SK-N-SH (cell line): ENCODE measurements around the gene DRD4. TPM values are rescaled to one million over a fixed set of nuclear protein-coding genes. Genes with fewer than 3 reads are reported as not detected.

ENCODE experiments used
- CTCF ChIA-PET: fragments of 300-600, 350-600 bp; formaldehyde crosslinking; extraction: SDS; loops from one replicate; lab custom pipeline; 2021; lab: Yijun Ruan, JAX
- POLR2A ChIA-PET: fragments of 350-600 bp; sonication (Branson Sonifier 250); formaldehyde crosslinking; extraction: SDS; loops from one replicate; lab custom pipeline; 2020; ENCODE audit warnings: antibody characterized with exemption, inconsistent platforms; lab: Yijun Ruan, JAX
- DNase-seq: peaks from one replicate; pipeline ENCODE4 v3.0.0; 2012
- H2AFZ ChIP-seq: fragments of 200-600 bp; sonication (generic); 2 replicates; pipeline ENCODE4 v1.8.1; 2016; ENCODE audit warnings: antibody characterized with exemption, mild to moderate bottlenecking, low read depth
- H3F3A ChIP-seq: fragments of 200-600 bp; sonication (generic); replicated peaks from 2 replicates; pipeline ENCODE3; 2016; ENCODE audit warnings: antibody characterized with exemption, mild to moderate bottlenecking; ENCODE audit not compliant: insufficient read depth
- H3K27ac ChIP-seq, 2 experiments: fragments of 200-500 bp in 1 of 2; fragments of 200-600 bp in 1 of 2; sonication (Bioruptor generic) in 1 of 2; sonication (generic), shearing (Covaris generic) in 1 of 2; 2 replicates each; pipeline versions ENCODE4 v1.5.1 to v1.6.1; 2014 to 2016; ENCODE audit warnings: low read depth in 2 of 2, inconsistent platforms in 1 of 2, low read length in 1 of 2, mild to moderate bottlenecking in 1 of 2, mixed read lengths in 1 of 2
- H3K27me3 ChIP-seq: fragments of 200-600 bp; sonication (generic), shearing (Covaris generic); 2 replicates; pipeline ENCODE4 v1.6.1; 2016; ENCODE audit warnings: mixed run types; ENCODE audit not compliant: insufficient read depth
- H3K36me3 ChIP-seq, 2 experiments: fragments of 200-500 bp in 1 of 2; fragments of 200-600 bp in 1 of 2; sonication (Bioruptor generic) in 1 of 2; sonication (generic) in 1 of 2; replicated peaks in 1 of 2; 2 replicates each; pipeline versions ENCODE3 to v1.5.1; 2014 to 2016; ENCODE audit warnings: low read length in 1 of 2, mild to moderate bottlenecking in 1 of 2; ENCODE audit not compliant: insufficient read depth in 2 of 2, control insufficient read depth in 1 of 2
- H3K4me1 ChIP-seq, 2 experiments: fragments of 200-500 bp in 1 of 2; fragments of 200-600 bp in 1 of 2; sonication (Bioruptor generic) in 1 of 2; sonication (generic), shearing (Covaris generic) in 1 of 2; 2 replicates each; pipeline versions ENCODE4 v1.5.1 to v1.6.1; 2014 to 2016; ENCODE audit warnings: low read depth in 1 of 2, low read length in 1 of 2, mixed run types in 1 of 2; ENCODE audit not compliant: insufficient read depth in 2 of 2, control insufficient read depth in 1 of 2
- H3K4me2 ChIP-seq: fragments of 200-600 bp; sonication (generic), shearing (Covaris generic); 2 replicates; pipeline ENCODE4 v1.6.1; 2017; ENCODE audit warnings: mixed run types
- H3K4me3 ChIP-seq, 2 experiments: fragments of 200-500 bp in 1 of 2; fragments of 200-600 bp in 1 of 2; sonication (Bioruptor generic) in 1 of 2; sonication (generic), shearing (Covaris generic) in 1 of 2; 2 replicates each; pipeline versions ENCODE4 v1.5.1 to v1.8.1; 2014 to 2016; ENCODE audit warnings: low read depth in 2 of 2, inconsistent platforms in 1 of 2, low read length in 1 of 2, mild to moderate bottlenecking in 1 of 2, mixed read lengths in 1 of 2, moderate library complexity in 1 of 2
- H3K79me2 ChIP-seq: fragments of 200-600 bp; sonication (generic); 2 replicates; pipeline ENCODE4 v1.8.1; 2017; ENCODE audit warnings: mild to moderate bottlenecking; ENCODE audit not compliant: insufficient read depth
- H3K9ac ChIP-seq: fragments of 200-600 bp; sonication (generic); 2 replicates; pipeline ENCODE4 v1.6.1; 2017; ENCODE audit warnings: mixed run types
- H3K9me2 ChIP-seq: fragments of 200-600 bp; sonication (generic); 2 replicates; pipeline ENCODE4 v1.6.1; 2017; ENCODE audit warnings: mixed run types
- H3K9me3 ChIP-seq: fragments of 200-600 bp; sonication (generic); 2 replicates; pipeline ENCODE4 v1.6.1; 2017; ENCODE audit warnings: mixed run types, mild to moderate bottlenecking, moderate library complexity
- H4K20me1 ChIP-seq: fragments of 200-600 bp; sonication (generic); 2 replicates; pipeline ENCODE4 v1.6.1; 2017; ENCODE audit warnings: mild to moderate bottlenecking, mixed run types; ENCODE audit not compliant: insufficient read depth
- CHD2 ChIP-seq: fragments of 150-350 bp; IDR thresholded peaks from 2 replicates; pipeline ENCODE4 v1.6.1; 2018; ENCODE audit warnings: low read length; ENCODE audit not compliant: partially characterized antibody
- CTCF ChIP-seq: fragments of 200-600 bp; sonication (generic); IDR thresholded peaks from 2 replicates; pipeline ENCODE4 v1.6.1; 2017; ENCODE audit warnings: antibody characterized with exemption, mild to moderate bottlenecking, moderate library complexity
- ELF1 ChIP-seq: IDR thresholded peaks from 2 replicates; pipeline ENCODE4 v1.4.0; 2012
- EP300 ChIP-seq, 2 experiments: IDR thresholded peaks; 2 replicates each; pipeline versions ENCODE4 v1.4.0 to v1.6.1; 2012; ENCODE audit warnings: borderline replicate concordance in 1 of 2, low read depth in 1 of 2, low read length in 1 of 2
- EZH2phosphoT487 ChIP-seq: fragments of 200-600 bp; sonication (generic); IDR thresholded peaks from 2 replicates; pipeline ENCODE4 v1.6.1; 2017; ENCODE audit warnings: low read depth, mixed run types, mild to moderate bottlenecking, antibody characterized with exemption, moderate library complexity, borderline replicate concordance
- FOSL2 ChIP-seq: IDR thresholded peaks from 2 replicates; pipeline ENCODE4 v1.4.0; 2012; ENCODE audit warnings: low read depth, mild to moderate bottlenecking, moderate library complexity, borderline replicate concordance
- FOXJ3 ChIP-seq: sonication (generic); formaldehyde crosslinking; IDR thresholded peaks from 2 replicates; pipeline ENCODE4 v1.5.1; 2020; ENCODE audit warnings: mild to moderate bottlenecking, missing genetic modification reagents
- GABPA ChIP-seq: IDR thresholded peaks from 2 replicates; pipeline ENCODE4 v1.4.0; 2012; ENCODE audit warnings: low read depth, mild to moderate bottlenecking
- GATA2 ChIP-seq: sonication (generic); formaldehyde crosslinking; IDR thresholded peaks from 2 replicates; pipeline ENCODE4 v1.5.0; 2020; ENCODE audit warnings: mild to moderate bottlenecking, missing genetic modification reagents
- JUND ChIP-seq: IDR thresholded peaks from 2 replicates; pipeline ENCODE4 v1.4.0; 2012
- MAX ChIP-seq: IDR thresholded peaks from 2 replicates; pipeline ENCODE4 v1.4.0; 2012; ENCODE audit warnings: low read depth
- MEF2A ChIP-seq: IDR thresholded peaks from 2 replicates; pipeline ENCODE4 v1.4.0; 2012; ENCODE audit warnings: low read depth, borderline replicate concordance
- MXI1 ChIP-seq: IDR thresholded peaks from 2 replicates; pipeline ENCODE4 v1.6.1; 2012; ENCODE audit warnings: mild to moderate bottlenecking, low read depth, low read length, improper control_type of control experiment
- NFIC ChIP-seq: IDR thresholded peaks from 2 replicates; pipeline ENCODE4 v1.4.0; 2012; ENCODE audit warnings: borderline replicate concordance
- NRF1 ChIP-seq: IDR thresholded peaks from 2 replicates; pipeline ENCODE4 v1.6.1; 2012; ENCODE audit warnings: low read depth, mild to moderate bottlenecking, low read length
- RCOR1 ChIP-seq: fragments of 150-350 bp; IDR thresholded peaks from 2 replicates; pipeline ENCODE4 v1.6.1; 2017; ENCODE audit warnings: antibody characterized with exemption, low read length
- RFX5 ChIP-seq: IDR thresholded peaks from 2 replicates; pipeline ENCODE4 v1.6.1; 2012; ENCODE audit warnings: mild to moderate bottlenecking, improper control_type of control experiment, low read length
- TAF1 ChIP-seq: IDR thresholded peaks from 2 replicates; pipeline ENCODE4 v1.6.1; 2012; ENCODE audit warnings: low read depth, mild to moderate bottlenecking, low read length, moderate library complexity, borderline replicate concordance
- TCF12 ChIP-seq: IDR thresholded peaks from 2 replicates; pipeline ENCODE4 v1.4.0; 2012
- TEAD4 ChIP-seq: IDR thresholded peaks from 2 replicates; pipeline ENCODE4 v1.4.0; 2012; ENCODE audit warnings: mild to moderate bottlenecking, borderline replicate concordance; ENCODE audit not compliant: insufficient read depth
- USF2 ChIP-seq: fragments of 150-350 bp; IDR thresholded peaks from 2 replicates; pipeline ENCODE4 v1.6.1; 2017; ENCODE audit warnings: antibody characterized with exemption, low read length, low read depth, borderline replicate concordance
- YY1 ChIP-seq: IDR thresholded peaks from 2 replicates; pipeline ENCODE4 v1.4.0; 2012; ENCODE audit warnings: low read depth, mild to moderate bottlenecking
- WGBS: methylation state at CpG from one replicate; pipeline ENCODE4 v1.1.6; 2017; ENCODE audit warnings: low lambda C conversion rate; 5-methylcytosine and 5-hydroxymethylcytosine counted together
- polyA plus RNA-seq, 3 experiments: library from polyadenylated mRNA; depleted of rRNA; stranded (reverse); fragments of >200 nt; gene quantifications; 2 replicates each; pipeline ENCODE4 v1.2.3, GENCODE V29; 2012

DRD4 gene
- polyA plus RNA-seq, 1 of the 3 experiments (the other 2 are of a cell fraction): not detected

GRCh38 chr11:628056-628455, 9.0 kb upstream of the DRD4 start:
- H3K9ac ChIP-seq: no peak overlapping the region
- ChIA-PET CTCF (interaction anchor here (0.6 kb wide), 1 partner anchor 20 kb away, joined by 3 read pairs; no protein-coding TSS in a partner anchor), POLR2A (no interaction called here)
- H3K79me2 ChIP-seq: no peaks in the 10 kb centered on the region; the same call in 1 of the 2 replicates
- no peaks in the 10 kb centered on the region for H3K9me3 ChIP-seq
- H3F3A ChIP-seq: peaks cover 21% of the 10 kb centered on the region
- H3K9me2 ChIP-seq: no peaks in the 10 kb centered on the region
- no peaks in the 10 kb centered on the region for H4K20me1 ChIP-seq
- H3K4me2 ChIP-seq: no peak overlapping the region
- H3K36me3 ChIP-seq: peaks cover 0 to 4% of the 10 kb centered on the region in 2 experiments
- no peak for DNase-seq
- no peaks in the 10 kb centered on the region for H3K4me1 ChIP-seq
- no peak for TF ChIP-seq YY1
- no peak for TF ChIP-seq NFIC
- TF ChIP-seq ELF1: no peak
- TF ChIP-seq FOXJ3: no peak
- TF ChIP-seq USF2: no peak
- TF ChIP-seq NRF1: no peak
- no peak for TF ChIP-seq TCF12
- TF ChIP-seq GATA2 (CRISPR knock-in tag): no peak
- no peak for TF ChIP-seq TEAD4
- TF ChIP-seq MAX: no peak
- TF ChIP-seq EP300 (IDR thresholded peaks at IDR 0.05; ENCODE audit: borderline replicate concordance in 1 of 2, low read depth in 1 of 2, low read length in 1 of 2): no peak
- TF ChIP-seq CTCF: no peak
- TF ChIP-seq CHD2: no peak
- TF ChIP-seq EZH2phosphoT487: no peak
- TF ChIP-seq, all 33 proteins: peak for 0
- H2AFZ ChIP-seq: no peak overlapping the region
- peak overlapping the region in 1 of 2 experiments; percentile 47; a peak in 2 of 4 replicates for H3K27ac ChIP-seq
- no peak overlapping the region for H3K4me3 ChIP-seq
- WGBS: 93% methylated on average over 31 of the region's 31 CpGs
- H3K27me3 ChIP-seq: no peaks in the 10 kb centered on the region

- 86% methylated on average over 10 of the region's 10 CpGs for WGBS
- TF ChIP-seq CHD2 (no peak), TCF12 (no peak), RCOR1 (no peak), TEAD4 (no peak), MEF2A (no peak), JUND (no peak), GABPA (no peak), TAF1 (no peak), FOSL2 (no peak), MAX (no peak), MXI1 (no peak), RFX5 (no peak)
- POLR2A ChIA-PET: no interaction called here
Measured at GRCh38 chr11:629237-629583, 7.9 kb upstream of the DRD4 start.

More at GRCh38 chr11:629237-629583, 7.9 kb upstream of the DRD4 start:
- no peaks in the 10 kb centered on the region for H3K27me3 ChIP-seq
- no peaks in the 10 kb centered on the region for H4K20me1 ChIP-seq
- no peak overlapping the region for H3K9ac ChIP-seq
- CTCF ChIA-PET: no interaction called here
- no peak for DNase-seq
- H3K9me2 ChIP-seq: no peaks in the 10 kb centered on the region
- H3K4me2 ChIP-seq: no peak overlapping the region
- H3K9me3 ChIP-seq: no peaks in the 10 kb centered on the region
- peaks cover 24% of the 10 kb centered on the region for H3F3A ChIP-seq
- H3K4me3 ChIP-seq: no peak overlapping the region
- H3K27ac ChIP-seq: peak overlapping the region in 1 of 2 experiments; percentile 47; a peak in 2 of 4 replicates
- H3K4me1 ChIP-seq: no peaks in the 10 kb centered on the region
- H2AFZ ChIP-seq: no peak overlapping the region
- peaks cover 0 to 4% of the 10 kb centered on the region in 2 experiments for H3K36me3 ChIP-seq
- H3K79me2 ChIP-seq: no peaks in the 10 kb centered on the region; the same call in 1 of the 2 replicates
